Measurements from ENCODE around the gene BEX2. TPM values are rescaled to one million over a fixed set of nuclear protein-coding genes. Genes with fewer than 3 reads are reported as not detected.
"Not testable (repeated sequence)": the region's sequence is repeated elsewhere in the genome, so short reads cannot be mapped to it uniquely, and the experiment has no call there.

Gene BEX2
- total RNA-seq = 1 to 10 TPM in 3 of 4 donors, not detected in 1; 1.8 to 7.1 (median 4.4) TPM

DNA sequence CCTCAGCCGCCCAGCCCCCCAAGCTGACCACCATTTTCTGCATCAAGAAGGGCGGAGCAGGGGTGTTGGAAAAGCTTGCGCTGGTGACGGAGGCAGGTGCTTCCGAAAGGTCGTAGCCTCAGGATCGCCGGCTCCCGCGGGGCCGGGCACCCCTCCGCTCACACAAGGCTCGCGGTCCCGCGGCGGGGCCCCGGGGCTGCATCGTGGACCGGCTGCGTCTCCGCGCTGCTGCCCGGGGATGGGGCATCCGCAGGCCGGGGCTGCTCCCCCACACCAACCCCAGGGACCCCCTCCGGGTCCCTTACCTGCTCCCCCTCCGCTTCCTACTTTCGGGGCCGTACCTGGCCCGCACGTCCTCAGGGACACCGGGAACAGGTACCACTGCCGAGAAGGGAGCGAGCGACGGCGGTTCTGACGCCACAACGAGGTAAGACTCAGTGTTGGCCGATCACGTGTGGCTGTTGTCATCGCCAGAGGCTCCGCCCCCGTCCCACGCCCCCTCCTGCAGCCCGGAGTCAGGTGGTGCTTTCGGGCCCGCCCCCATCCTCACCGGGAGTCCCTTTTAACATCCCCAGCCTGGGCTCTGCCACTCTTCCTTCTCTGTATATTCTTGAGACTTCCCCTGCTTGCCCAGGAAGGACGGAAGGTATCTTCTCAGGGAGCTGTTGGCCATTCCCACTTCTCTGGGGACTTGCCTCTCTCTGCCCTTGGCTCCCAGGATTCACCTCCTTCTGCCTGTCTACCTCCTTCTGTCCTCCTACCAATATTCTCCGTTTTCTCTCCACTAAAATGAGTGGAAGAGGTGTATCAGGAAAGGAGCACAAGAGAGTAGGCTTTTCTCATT, at the start of gene BEX2:
Gene BEX2, minus strand, starts transcription at position 436 of the 844 bp plus-strand sequence. CDS start 1,014 bp downstream, outside the sequence.
- H3K27me3 ChIP-seq = no peaks in the 10 kb centered on the region
- no peak for TF ChIP-seq CTCF (IDR thresholded peaks at IDR 0.05)
- peak; percentile 20 to 55 for TF ChIP-seq POLR2A (IDR thresholded peaks at IDR 0.05)
- H3K4me3 ChIP-seq = peak within 1 kb of the TSS; percentile 44 to 63 (median 54)
- H3K27ac ChIP-seq = peak within 1 kb of the TSS in 3 of 4 donors; percentile 1 to 72 (median 65)
- H3K4me1 ChIP-seq = no peaks in the 10 kb centered on the region
- DNase-seq = peak; percentile 81 to 94 (median 88)
- H3K36me3 ChIP-seq = no peaks in the 10 kb centered on the region
- no peaks in the 10 kb centered on the region for H3K9me3 ChIP-seq

DNA sequence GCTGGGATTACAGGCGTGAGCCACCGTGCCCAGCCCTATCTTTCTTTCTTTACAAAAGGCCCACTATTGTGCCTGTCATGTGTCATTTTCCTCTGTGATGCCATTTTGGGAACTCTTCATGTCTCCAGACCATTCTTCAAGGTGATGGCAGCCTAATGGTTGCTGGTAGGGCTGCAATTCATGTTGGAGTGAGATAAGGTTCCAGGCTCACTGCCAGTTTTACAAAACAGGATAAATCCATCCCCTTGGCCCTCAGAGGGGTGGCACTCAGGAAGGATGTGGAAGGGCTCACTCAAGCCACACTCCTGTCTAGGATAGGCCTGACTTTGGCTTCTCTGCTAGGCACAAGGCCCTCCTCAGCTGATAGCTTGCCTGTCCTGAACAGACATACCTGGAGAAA, 49.3 kb upstream of the BEX2 start:
- Histone ChIP-seq H3K27ac (no peak overlapping the region), H3K4me3 (no peak overlapping the region), H3K4me1 (no peaks in the 10 kb centered on the region), H3K36me3 (no peaks in the 10 kb centered on the region), H3K9me3 (no peaks in the 10 kb centered on the region), H3K27me3 (no peaks in the 10 kb centered on the region)
- DNase-seq = no peak
- no peak for TF ChIP-seq POLR2A (IDR thresholded peaks at IDR 0.05)
- no peak for TF ChIP-seq CTCF (IDR thresholded peaks at IDR 0.05)

DNA sequence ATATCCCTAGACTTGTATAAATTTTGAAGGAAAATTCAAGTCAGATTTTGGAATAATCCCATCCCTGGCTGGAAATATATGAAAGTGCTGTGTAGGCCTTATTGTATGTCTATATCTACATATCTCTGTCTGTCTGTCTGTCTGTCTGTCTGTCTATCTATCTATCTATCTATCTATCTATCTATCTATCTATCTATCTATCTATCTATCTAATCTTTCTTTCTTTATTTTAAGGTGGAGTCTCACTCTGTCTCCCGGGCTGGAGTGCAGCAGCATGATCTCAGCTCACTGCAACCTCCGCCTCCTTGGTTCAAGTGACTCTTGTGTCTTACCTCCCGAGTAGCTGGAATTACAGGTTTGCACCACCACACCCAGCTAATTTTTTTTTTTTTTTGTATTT, 48.8 kb upstream of the BEX2 start:
- not testable (repeated sequence) for H3K4me3 ChIP-seq, H3K27me3 ChIP-seq, H3K9me3 ChIP-seq, H3K4me1 ChIP-seq, H3K27ac ChIP-seq, H3K36me3 ChIP-seq, DNase-seq

GRCh38 chrX:103357871-103358270, 47.1 kb upstream of the BEX2 start:
- Histone ChIP-seq H3K27me3 (no peaks in the 10 kb centered on the region), H3K4me1 (no peaks in the 10 kb centered on the region), H3K9me3 (no peaks in the 10 kb centered on the region), H3K27ac (no peak overlapping the region), H3K4me3 (no peak overlapping the region), H3K36me3 (no peaks in the 10 kb centered on the region)
- no peak for DNase-seq
- TF ChIP-seq CTCF (IDR thresholded peaks at IDR 0.05) (no peak), POLR2A (IDR thresholded peaks at IDR 0.05) (no peak)

DNA sequence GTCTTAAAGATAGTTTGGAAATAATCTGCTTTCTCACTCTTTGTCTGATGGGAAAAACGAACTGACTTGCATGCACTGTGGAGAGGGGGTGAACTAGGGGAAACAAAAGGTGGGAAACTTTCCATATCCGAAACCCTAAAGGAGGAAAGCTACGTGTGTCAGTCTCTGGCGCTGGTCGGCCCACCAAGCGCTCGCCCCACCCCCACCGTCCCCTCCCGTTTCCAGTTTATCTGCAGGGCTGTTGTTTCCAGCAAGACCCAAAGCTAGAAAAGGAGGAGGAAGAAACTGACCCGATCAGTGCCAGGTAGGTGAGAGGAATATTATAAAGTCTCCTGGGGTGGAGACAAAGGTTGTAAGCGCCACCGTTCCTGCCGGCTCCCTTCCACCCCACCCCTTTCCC, 46.1 kb upstream of the BEX2 start:
- Histone ChIP-seq H3K4me3 (peak overlapping the region; percentile 34 to 65 (median 51)), H3K9me3 (no peaks in the 10 kb centered on the region), H3K27ac (peak overlapping the region; percentile 53 to 89 (median 73)), H3K27me3 (no peaks in the 10 kb centered on the region), H3K36me3 (no peaks in the 10 kb centered on the region), H3K4me1 (no peaks in the 10 kb centered on the region)
- no peak for TF ChIP-seq POLR2A (IDR thresholded peaks at IDR 0.05)
- no peak for TF ChIP-seq CTCF (IDR thresholded peaks at IDR 0.05)
- DNase-seq = no peak

DNA sequence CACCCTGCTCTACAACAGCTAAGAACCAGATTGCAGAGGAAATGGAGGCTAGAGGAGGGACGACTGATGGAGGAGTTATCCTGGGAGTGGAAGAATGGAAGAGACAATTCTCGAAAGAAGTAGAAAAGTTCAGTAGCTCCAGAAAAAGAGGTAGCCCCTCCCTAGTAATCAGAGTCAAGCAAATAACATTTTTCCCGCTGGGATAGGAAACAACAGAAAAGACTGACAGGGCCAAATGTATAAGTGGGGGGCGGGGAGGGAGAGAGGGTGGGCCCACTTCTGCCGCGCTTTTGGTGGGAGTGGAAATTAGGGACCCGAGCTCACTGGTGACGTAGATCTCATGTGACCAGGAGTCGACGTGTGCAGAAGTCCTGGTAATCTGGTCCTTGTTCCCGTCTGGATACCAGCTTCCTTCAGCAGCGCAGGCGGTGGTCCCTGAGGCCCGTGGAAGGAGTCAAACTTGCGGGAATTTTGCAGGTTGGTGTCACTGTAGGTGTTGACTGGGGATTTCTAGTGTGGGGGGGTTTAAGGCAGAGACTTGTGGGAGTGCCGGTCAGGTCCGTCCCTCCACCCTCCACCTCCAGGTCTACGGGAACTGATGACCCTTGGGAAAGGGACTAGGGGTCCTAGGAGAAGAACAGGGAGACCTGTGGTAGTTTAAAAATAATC, 45.5 kb upstream of the BEX2 start, which contains the start of gene TCEAL9:
Gene TCEAL9, plus strand, starts transcription at position 377 of the 669 bp plus-strand sequence. CDS start 1,179 bp downstream, outside the sequence.
- Histone ChIP-seq H3K4me1 (no peaks in the 10 kb centered on the region), H3K4me3 (peak within 1 kb of the TSS; percentile 34 to 65 (median 51)), H3K27me3 (no peaks in the 10 kb centered on the region), H3K9me3 (no peaks in the 10 kb centered on the region), H3K36me3 (no peaks in the 10 kb centered on the region), H3K27ac (peak within 1 kb of the TSS; percentile 53 to 89 (median 73))
- peak in 2 of 3 donors; percentile 59 to 64 for DNase-seq
- TF ChIP-seq POLR2A (IDR thresholded peaks at IDR 0.05) = peak in 1 of 2 donors; percentile 51
- TF ChIP-seq CTCF (IDR thresholded peaks at IDR 0.05) = no peak

Measured in Peyer's patch (tissue), 4 donors.